Measurements from ENCODE around the gene PSENEN.

The PSENEN gene

DNA sequence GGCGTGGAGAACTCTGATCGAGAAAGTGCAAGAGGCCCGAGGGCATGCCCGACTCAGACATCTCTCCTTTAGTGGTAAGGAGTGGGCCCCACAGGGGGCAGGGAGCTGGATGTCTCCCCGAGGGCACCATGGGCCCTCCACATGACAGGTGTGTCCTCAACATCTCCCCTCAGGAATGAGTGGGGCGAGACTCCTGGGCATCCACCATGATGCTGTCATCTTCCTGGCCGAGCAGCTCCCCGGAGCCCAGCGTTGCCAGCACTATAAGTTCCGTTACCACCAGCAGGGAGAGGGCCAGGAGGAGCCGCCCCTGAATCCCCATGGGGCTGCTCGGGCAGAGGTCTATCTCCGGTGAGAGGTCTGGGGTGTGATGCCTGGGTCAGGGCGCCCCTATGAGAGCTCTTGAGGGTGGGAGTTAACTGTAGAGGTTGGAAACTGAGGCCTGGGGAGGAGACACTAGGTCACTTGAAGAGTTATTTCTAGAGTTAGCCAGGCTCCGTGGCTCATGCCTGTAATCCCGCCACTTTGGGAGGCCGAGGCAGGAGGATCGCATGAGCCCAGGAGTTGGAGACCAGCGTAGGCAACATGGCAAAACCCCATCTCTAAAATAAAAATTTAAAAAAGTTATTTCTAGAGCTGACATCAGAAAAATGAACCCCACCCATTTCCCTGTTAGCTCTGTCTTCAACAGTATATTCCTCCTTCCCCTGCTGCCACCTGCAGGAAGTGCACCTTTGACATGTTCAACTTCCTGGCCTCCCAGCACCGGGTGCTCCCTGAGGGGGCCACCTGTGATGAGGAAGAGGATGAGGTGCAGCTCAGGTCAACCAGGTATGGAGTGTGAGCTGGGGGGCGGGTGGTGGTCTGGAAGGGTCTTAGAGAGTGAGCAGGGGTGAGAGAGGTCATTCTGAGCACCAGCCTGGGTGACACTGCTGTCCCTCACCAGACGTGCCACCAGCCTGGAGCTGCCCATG lies 8.3 kb upstream of the PSENEN start:
- no peak for DNase-seq

DNA sequence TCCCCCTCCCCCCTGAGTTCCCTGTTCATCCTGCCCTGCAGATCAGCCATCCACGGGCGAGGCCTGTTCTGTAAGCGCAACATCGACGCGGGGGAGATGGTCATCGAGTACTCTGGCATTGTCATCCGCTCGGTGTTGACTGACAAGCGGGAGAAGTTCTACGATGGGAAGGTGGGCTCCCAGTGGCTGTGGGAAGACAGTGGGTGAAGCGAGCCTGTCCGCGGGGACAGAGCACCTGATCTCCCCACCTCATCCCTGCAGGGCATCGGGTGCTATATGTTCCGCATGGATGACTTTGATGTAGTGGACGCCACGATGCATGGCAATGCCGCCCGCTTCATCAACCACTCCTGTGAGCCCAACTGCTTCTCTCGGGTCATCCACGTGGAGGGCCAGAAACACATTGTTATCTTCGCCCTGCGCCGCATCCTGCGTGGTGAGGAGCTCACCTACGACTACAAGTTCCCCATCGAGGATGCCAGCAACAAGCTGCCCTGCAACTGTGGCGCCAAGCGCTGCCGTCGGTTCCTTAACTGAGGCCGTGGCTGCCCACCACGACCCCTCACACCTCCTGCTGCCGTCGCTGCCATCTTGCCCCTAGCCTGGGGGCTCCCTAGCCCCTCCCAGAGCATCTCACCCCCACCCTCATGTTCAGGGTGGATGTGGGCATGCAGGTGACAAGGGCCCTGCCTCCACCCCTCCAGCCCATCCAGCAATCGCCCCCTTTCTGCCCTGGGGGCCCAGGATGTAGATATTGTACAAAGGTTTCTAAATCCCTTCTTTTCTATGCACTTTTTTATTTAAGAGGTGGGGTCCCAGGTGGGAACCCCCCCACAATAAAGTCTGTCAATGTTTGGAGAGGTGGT lies 7.2 kb upstream of the PSENEN start:
- no peak for DNase-seq

DNA sequence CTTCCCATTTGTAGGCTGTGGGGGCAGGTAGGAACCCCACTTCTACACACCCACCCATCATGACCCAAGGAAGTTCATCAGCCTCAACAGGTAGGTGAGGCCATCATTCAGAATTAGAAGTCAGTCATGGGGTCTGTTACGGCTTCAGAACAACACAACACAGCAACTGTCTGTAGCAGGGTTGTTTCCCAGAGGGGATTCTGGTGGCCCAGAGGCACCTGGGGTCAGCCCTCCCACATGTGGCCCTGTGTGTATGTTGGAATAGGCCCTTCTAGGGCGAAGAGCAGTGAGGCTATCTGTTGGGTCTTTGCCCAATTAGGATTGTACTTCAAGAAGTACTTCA lies 6.6 kb upstream of the PSENEN start:
- DNase-seq, result no peak

DNA sequence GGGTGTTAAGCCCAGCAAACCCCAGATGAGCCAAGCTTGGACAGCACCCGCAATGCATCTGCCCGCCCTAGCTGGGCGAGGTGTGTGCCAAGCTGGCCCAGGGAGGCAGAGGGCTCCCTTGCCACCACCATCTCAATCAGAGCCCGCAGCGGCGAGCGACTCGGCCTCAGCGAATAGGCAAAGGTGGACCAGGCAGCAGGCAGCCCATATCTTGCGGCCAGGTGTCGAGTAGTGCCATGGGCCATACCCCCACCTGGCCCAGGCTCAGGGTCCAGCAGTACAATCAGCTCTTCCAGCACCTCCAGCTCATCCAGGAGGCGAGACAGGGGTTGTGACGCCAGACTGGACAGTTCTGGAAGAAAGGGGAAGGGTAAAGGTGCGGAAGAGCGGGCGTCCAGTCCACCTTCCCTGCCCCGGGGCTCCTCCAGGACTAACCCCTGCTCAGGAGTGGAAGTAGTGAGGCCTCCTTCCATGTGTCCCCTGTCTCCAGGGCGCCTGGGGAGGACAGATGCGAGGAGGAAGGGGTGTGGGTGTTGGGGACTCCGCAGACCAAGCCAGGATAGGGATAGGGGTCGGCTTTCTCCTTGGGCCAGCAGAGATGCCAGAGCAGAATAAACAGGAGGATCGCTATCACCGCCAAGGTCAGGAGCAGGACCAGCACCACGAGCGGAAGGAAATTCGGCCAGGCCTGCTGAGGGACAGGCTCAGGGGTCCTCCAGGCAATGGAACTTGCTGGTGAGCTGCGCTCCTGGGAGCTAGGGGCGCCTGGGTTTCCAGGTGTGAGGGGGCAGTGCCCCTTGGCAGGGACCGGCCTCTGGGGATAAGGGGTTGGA lies 6.0 kb upstream of the PSENEN start:
- no peak for DNase-seq

DNA sequence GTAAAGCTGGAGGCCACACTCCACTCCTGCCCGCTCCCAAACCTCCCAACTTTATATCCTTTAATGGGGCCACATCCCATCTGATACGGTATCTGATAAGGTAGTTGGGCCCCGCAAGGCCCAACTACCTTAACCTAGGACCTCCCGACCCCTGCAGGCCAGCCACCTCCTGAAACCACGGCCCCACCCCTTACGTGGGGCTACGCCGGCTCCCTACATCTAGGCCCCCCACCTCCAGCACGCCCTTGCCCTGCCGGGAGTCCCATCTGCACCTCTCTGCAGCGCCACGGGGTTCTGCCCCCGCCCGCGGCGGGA lies 5.4 kb upstream of the PSENEN start:
- DNase-seq, result no peak

DNA sequence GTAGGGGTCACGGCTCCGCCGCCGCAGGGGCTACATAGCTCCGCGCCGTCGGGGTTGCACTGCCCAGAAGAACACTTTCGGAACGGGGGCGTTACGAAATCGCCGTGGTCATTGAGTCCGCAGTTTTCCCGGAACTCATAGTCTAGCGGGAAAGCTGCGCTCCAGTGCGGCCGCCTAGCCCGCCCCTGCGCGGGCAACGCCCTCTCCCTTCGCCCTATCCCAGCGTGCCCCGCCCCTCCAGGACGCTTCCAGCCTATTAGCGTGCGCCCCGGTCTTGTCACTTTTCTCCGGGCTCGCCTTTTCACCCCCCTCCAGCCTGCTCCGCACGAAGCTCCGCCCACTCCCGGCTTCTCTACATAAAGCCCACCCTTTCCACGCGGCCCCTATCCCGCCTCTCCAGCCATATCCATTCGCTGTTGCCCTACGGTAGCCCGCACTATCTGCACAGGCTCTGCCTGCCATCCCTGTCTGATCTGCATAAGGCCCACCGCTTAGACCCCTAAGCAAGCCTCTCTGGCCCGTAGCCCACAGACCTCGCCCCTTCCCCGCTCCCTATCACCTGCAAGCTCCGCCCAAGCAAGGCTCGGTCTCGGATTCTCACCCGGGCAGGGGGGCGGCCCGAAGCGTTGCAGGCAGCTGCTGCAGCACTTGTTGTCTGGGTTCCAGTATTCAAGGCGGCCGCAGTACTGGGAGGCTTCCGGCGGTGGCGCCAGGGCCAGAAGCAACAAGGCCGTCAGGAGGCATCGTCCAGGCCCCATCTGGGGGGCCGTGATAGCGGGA lies 4.8 kb upstream of the PSENEN start:
- DNase-seq, result peak; percentile 86 to 91

DNA sequence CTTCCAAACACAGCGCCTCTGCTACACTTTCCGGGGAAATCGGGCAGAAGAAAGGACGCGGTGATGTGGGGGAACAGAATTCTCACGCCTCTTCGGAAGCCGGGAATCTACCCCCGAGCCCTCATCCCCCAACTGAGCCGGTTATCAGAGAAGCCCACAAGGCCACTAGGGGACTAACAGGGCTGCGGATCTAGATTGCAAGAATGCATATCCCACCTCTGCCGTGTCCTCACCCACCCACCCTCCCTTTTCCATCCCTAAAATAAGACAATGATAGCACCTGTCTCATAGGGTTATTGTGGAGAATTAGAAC lies 4.3 kb upstream of the PSENEN start:
- DNase-seq, result no peak

DNA sequence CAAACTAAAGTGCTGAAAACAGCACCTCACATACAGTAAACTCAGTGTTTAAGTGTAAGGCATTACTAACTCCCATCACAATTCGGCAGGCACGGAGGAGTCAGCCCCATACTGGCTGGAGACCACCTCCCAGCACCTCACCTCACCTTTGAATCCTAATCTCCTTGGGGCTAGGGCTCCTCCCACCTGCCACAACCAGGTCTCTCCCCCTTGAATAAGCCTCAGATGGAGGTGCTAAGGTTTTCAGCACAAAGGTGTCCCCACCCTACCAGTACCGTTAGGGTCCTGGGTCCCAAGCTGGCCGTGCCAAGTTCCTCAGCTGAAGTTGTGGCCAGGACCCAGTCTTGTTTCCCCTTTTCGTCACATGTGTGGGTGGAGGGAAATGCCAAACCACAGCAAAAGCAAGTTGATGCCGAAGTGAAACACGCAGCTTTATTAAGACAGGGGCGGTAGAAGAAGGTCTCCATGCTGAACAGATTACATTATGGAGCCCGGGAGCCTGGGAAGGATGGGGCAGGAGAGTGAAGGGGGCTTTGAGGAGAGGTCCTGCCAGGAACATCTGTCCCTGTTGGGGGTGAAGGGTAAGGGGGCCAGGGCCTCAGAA lies 3.2 kb upstream of the PSENEN start, which contains the start of gene IGFLR1:
TSS of gene IGFLR1 (minus strand) at position 332 of the 604 bp plus-strand sequence. CDS start 1,272 bp downstream, outside the sequence.
- DNase-seq, result peak; percentile 22 to 51

DNA sequence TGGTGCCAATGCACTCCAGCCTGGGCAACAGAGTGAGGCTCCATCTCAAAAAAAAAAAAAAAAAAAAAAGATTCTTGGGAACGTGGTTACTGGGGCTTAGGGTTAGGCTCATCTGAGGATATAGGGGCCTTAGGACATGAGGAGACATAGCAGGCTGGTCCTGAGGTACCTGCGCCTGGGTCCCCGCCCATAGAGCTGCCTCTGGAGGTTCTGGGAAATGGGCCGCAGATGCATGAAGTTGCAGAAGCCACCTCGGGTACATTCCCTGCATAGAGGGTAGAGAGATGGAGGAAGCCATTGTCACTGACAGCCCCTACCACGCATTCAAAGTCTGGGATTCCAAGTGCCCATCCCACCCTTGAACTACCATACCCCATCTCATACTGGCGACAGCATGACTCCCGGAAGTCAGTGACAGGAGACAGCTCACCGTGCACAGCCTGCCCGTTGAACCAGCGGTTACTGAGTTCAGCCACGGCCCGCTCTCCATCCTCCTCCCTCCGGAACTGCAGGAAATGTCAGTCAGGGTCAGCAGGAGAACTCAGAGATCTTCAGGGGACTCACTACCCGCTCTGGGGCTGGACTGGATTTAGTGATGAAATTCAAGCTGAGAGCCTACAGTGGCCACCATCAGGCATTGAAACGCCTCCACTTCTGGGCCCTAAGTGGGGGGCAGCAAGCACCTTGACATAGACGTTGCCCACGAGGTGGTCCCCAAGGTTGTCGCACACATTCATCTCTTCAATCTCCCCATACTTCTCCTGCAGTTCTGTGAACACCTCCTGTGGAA lies 1.6 kb upstream of the PSENEN start:
- no peak for DNase-seq

DNA sequence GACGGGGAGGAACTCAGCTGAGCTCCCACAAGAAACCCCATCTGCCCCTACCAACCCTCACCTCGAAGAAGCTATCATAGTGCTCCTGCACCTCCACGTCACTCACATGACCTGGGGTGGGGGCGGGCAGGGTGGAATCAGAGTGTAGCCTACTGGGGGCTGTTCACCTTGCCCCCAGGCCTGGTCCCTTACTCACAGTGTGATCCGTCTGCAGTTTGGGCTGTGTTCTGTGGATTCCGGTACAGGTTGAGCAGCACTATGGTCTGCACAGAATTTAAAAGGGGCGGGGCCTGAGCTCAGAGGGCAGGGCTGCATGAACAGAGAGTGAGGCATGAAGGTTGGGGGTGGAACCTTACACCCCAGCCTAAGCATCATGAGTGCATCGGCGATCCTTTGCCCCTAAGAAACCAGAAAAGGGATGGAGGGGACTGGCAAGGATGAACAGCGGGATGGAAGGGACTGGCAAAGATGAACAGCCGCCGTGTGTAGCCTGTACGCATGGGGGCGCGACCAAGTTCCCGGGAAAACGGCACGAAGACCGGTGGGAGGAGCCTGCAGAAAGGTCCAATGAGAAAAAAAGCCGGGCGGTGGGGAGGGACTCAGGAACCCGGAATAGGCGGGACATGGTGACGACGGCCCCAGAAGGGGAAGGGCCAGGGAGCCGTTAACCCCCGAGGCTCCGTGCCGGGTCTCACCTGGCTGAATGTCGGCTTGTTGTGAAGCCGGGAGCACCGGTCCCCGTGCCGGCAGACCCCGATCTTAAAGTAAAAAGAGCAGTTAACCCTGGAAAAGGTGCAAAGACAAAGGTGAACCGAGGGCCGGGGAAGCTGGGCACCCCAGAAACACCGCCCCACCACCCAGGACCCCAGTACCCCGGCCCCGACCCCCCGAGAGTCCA lies 772 bp upstream of the PSENEN start:
- DNase-seq, result peak; percentile 88 to 91

DNA sequence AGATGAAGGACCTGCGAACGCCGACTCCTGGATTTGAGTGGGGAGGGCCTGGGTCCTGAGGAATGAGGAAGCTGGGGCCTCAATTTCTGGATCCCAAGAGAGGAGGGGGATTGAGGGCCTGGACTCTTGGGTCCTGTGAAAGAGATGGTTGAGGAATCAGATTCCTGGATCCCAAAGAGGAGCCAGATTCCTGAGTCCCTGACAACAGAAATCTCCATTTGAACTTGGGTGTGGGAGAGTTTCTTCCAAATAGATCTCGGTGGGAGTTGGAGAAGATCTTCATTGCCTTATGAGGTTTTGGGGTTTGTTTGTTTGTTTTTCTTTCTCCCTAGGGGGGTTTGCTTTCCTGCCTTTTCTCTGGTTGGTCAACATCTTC lies 624 bp downstream of the PSENEN start:
- no peak for DNase-seq

DNA sequence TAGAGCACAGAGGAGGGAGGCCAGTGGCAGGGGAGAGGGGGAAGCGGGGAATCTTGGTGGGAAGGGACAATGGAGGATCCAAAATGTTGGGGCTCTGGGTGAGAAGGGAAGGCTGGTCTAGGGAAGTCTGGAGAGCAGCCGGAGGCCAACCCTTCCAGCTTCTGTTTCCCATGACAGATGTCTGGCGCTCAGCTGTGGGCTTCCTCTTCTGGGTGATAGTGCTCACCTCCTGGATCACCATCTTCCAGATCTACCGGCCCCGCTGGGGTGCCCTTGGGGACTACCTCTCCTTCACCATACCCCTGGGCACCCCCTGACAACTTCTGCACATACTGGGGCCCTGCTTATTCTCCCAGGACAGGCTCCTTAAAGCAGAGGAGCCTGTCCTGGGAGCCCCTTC lies 1.1 kb downstream of the PSENEN start:
- no peak for DNase-seq

DNA sequence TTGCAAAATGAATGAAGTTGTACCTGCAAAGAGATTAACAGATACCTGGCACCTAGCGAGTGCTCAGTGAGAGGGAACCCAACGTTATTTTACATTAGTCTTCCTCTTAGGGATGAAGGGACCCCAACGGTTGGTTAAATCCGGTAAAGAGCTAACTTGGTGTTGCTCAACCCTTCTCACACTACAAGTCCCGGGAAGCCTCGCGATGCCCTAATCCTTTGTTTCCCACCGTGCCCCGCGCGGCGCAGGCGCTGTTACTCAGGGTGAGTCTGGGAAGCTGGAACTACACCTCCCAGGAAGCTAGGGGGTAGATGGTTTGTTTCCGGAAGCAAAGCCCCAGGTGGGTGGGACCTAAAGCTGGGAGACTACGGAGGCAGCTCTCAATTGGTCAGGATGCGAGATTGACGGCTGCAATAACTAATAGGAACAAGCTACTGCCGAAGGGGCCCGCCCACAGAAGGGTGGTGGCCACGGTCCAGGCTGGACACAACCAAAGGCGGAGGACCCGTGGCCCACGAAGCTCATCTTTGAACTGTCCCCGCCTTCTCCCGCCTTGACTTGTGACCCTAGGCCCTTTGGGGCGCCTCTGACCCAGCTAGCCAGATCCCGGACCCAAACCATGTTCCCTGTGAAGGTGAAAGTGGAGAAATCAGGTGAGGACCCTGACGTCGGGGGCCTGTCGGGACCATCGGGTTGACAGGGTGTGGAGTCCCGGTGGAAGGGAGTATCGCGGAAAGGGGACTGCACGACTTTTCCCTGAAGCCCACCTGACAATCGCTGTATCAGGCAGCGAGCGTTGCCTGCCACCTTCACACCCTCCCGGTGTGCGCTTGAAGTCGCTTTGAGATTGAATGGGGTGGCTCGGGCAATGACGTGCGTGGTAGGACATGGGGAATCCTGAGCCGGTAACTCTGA lies 2.9 kb downstream of the PSENEN start, which contains the start of gene LIN37:
TSS of gene LIN37 (plus strand) at position 471 of the 915 bp plus-strand sequence. CDS start at position 620, 149 bp downstream.
- peak; percentile 86 to 99 for DNase-seq

DNA sequence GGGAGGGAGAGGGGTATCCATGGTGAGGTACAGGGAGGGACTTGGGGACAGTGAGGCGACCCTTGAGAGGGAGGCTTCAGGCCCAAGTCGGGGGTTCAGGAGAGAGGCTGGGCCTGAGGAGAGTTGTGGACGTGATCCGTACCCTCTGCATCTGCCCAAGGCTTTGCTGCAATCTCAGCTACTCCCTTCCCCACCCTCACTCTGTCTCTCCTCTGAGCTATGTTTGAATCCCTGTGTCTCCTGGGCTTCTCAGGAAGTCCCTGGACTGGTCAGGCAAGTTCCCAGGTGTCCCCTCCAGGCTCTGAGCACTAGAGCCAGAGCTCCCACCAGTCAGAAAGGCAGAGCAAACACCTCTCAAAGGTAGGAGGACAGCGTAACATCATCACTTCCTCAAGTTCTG lies 4.7 kb downstream of the PSENEN start:
- no peak for DNase-seq

DNA sequence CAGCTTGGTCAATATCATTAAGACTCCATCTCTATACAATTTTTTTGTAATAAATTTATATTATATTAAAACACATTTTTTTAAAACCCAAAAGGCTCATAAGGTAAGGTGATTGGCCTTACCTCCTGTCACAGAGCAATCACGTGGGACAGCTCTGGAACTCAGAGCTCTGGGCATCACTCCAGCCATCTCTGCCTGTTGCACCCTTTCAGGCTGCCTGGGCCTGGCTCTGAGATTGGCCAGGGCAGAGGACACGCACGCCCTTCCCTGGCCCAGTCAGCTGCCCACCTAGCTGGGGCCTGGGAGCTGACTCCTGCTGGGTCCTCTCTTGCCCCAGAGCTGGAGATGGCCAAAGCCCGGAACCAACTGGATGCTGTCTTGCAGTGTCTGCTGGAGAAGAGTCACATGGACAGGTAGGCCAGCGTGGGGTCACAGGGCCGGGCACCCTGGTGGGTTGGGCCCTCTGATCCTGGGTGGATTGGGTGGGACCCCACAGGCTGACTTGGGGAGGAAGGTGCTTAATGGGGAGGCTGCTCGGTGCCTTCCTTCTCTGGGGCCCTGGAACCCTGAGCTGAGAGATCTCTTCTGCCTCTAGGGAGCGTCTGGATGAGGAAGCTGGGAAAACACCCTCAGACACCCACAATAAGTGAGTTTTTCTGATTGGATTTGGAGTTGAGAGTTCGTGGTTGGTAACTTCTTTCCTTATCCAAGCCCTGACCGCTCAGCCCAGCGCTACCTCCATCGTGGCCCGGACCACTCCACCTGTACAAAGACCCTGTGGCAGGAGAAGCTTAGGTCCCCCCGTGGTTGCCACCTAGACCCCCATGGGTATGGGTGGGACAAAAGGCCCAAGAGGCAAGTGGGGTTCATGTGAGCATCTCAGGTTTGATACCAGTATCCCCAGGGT lies 6.6 kb downstream of the PSENEN start:
- DNase-seq, result no peak

DNA sequence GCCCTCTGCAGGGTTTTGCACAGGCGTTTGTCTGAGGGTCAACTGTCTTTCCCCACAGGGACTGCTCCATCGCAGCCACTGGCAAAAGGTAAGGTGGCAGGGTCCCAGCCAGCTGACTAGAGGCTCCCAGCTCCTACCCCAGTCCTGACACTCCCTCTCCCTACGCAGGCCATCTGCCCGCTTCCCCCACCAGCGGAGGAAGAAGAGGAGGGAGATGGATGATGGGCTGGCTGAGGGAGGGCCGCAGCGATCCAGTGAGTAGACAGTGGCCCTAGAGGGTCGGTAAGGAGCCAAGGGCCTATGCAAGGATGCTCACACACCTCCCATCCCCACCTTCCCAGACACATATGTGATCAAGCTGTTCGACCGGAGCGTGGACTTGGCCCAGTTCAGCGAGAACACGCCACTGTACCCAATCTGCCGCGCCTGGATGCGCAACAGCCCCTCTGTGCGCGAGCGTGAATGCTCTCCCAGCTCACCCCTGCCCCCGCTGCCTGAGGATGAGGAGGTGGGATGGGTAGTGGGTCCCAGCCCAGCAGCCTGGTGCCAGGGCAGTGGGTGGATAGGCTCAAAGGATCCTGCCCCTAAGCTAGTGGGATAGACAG lies 7.4 kb downstream of the PSENEN start:
- no peak for DNase-seq

Data from bone marrow (tissue), 2 donors.